Small intestine (tissue), 16 donors: ENCODE results near the gene MAMDC2. TPM values are rescaled to one million over a fixed set of nuclear protein-coding genes. Genes with fewer than 3 reads are reported as not detected.

ENCODE experiments used
- DNase-seq, 2 donors: peaks; one replicate each; pipeline versions ENCODE4 v3.0.0 to v3.0.0-alpha.2; 2013
- FAIRE-seq: peaks from 2 replicates; lab custom pipeline; 2012; peaks lifted over from hg19 to GRCh38; lab: Jason Lieb, UNC
- H3K27ac ChIP-seq, 3 donors: one replicate each; pipeline ENCODE4 v1.5.1; 2013; ENCODE audit warnings: low read length in 2 of 3, mild to moderate bottlenecking in 2 of 3, control low read depth in 1 of 3, inconsistent platforms in 1 of 3, low read depth in 1 of 3, moderate library complexity in 1 of 3
- H3K27me3 ChIP-seq, 3 donors: one replicate each; pipeline ENCODE4 v1.6.1; 2013; ENCODE audit warnings: low read length in 3 of 3, inconsistent platforms in 1 of 3; ENCODE audit not compliant: control insufficient read depth in 3 of 3, insufficient read depth in 3 of 3
- H3K36me3 ChIP-seq, 3 donors: one replicate each; pipeline ENCODE4 v1.6.1; 2013; ENCODE audit warnings: low read length in 3 of 3, inconsistent platforms in 1 of 3, low read depth in 1 of 3, mild to moderate bottlenecking in 1 of 3, moderate library complexity in 1 of 3; ENCODE audit not compliant: control insufficient read depth in 3 of 3, insufficient read depth in 2 of 3
- H3K4me1 ChIP-seq, 3 donors: one replicate each; pipeline ENCODE4 v1.6.1; 2013; ENCODE audit warnings: low read length in 2 of 3, inconsistent platforms in 1 of 3, low read depth in 1 of 3, mild to moderate bottlenecking in 1 of 3, moderate library complexity in 1 of 3; ENCODE audit not compliant: control insufficient read depth in 3 of 3, insufficient read depth in 2 of 3
- H3K4me3 ChIP-seq, 3 donors: one replicate each; pipeline ENCODE4 v1.5.1; 2013; ENCODE audit warnings: low read length in 3 of 3, control low read depth in 1 of 3, inconsistent platforms in 1 of 3, low read depth in 1 of 3, mild to moderate bottlenecking in 1 of 3, moderate library complexity in 1 of 3
- H3K9me3 ChIP-seq, 2 donors: one replicate each; pipeline ENCODE4 v1.6.1; 2013; ENCODE audit warnings: low read depth in 1 of 2, low read length in 1 of 2; ENCODE audit not compliant: control insufficient read depth in 2 of 2, insufficient read depth in 1 of 2
- whole genome bisulfite sequencing, 3 donors: extraction: QIAGEN DNeasy Blood & Tissue Kit; methylation state at CpG; one replicate each; pipeline ENCODE4 v1.1.7; 2013; 5-methylcytosine and 5-hydroxymethylcytosine counted together
- long read RNA-seq, 10 donors: transcript quantifications; one replicate each; lab custom pipeline, GENCODE V29; 2026
- polyA plus RNA-seq, 4 donors: library from polyadenylated mRNA; stranded (reverse) in 3 of 4; unstranded in 1 of 4; fragments of 200-250 nt in 3 of 4; fragments of 120-200 nt in 1 of 4; gene quantifications; one replicate each; pipeline versions ENCODE4 v1.2.1 to v1.2.3, GENCODE V29; 2013
- donor health status: healthy with polysubstance abuse.
- donor health status: control.
- donor health status: control.
- donor health status: Bipolar disorder and iron deficiency.
- donor health status: healthy.

MAMDC2 gene, protein sequence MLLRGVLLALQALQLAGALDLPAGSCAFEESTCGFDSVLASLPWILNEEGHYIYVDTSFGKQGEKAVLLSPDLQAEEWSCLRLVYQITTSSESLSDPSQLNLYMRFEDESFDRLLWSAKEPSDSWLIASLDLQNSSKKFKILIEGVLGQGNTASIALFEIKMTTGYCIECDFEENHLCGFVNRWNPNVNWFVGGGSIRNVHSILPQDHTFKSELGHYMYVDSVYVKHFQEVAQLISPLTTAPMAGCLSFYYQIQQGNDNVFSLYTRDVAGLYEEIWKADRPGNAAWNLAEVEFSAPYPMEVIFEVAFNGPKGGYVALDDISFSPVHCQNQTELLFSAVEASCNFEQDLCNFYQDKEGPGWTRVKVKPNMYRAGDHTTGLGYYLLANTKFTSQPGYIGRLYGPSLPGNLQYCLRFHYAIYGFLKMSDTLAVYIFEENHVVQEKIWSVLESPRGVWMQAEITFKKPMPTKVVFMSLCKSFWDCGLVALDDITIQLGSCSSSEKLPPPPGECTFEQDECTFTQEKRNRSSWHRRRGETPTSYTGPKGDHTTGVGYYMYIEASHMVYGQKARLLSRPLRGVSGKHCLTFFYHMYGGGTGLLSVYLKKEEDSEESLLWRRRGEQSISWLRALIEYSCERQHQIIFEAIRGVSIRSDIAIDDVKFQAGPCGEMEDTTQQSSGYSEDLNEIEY
- polyA plus RNA-seq = 10 to 100 TPM in 1 of 4 donors, 1 to 10 TPM in 2, not detected in 1; 1.1 to 13.0 (median 1.6) TPM
- long read RNA-seq, donor 1, partial matches to known transcripts = 0 of 3 reads
- long read RNA-seq, donor 1, other reads (novel, unspliced or antisense) = 0 of 3 reads
- long read RNA-seq, donor 2 = 0 reads
- long read RNA-seq, donor 3 = 0 reads
- long read RNA-seq, donor 4 = 0 reads
- long read RNA-seq, donor 5 = 0 reads
- long read RNA-seq, donor 6, partial matches to known transcripts = 0 of 1 reads
- long read RNA-seq, donor 6, other reads (novel, unspliced or antisense) = 0 of 1 reads
- long read RNA-seq, donor 7 = 0 reads
- long read RNA-seq, donor 8 = 0 reads
- long read RNA-seq, donor 9 = 0 reads
- long read RNA-seq, donor 10, partial matches to known transcripts = 0 of 1 reads
- long read RNA-seq, donor 10, other reads (novel, unspliced or antisense) = 0 of 1 reads

DNA sequence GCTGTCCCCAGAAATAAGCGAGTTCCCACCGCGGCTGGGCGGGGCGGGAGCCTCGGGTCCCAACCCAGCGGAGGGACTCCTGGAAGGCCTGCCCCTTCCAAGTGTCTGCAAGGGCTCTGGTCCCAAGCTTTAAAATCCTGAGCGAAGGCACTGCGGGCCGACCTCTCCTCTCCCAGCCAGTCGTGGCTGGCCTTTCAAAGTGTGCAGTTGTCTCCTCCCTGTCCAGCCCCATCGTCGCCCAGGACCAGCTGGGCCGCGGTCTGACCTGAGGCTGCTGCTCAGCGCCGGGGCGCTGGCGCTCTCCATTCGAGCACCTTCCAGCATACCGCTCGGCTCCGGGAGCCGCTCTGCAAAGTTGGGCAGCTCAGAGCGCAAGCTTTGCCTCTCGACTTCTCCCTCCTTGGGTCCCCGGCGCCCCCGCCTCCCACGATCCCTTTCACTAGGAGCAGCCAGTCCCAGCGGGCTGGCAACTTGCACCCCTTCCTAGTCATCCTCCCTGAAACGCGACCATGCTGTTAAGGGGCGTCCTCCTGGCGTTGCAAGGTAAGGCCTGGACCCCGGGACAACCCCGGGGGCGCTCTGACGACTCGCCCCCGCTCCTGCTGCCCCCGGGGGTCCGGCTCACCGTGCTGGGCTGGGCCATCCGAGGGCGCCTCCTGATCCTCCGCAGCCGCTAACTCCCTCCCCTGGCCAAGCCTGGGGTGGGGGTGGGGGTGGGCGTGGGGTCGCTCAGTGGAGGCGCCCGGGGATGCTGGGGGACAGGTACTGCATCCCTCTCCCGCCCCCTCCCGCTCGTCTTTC, at the start of gene MAMDC2:
Gene MAMDC2 (plus strand): TSS at position 160 of the 801 bp plus-strand sequence. CDS start 350 bp downstream, at position 510.
- FAIRE-seq = no peak
- H3K9me3 ChIP-seq = no peaks in the 10 kb centered on the region
- H3K4me1 ChIP-seq = no peaks in the 10 kb centered on the region
- peaks cover 0 to 43% (median 2%) of the 10 kb centered on the region in 3 donors for H3K27me3 ChIP-seq
- no peaks in the 10 kb centered on the region for H3K36me3 ChIP-seq
- H3K27ac ChIP-seq = peak within 1 kb of the TSS in 2 of 3 donors; percentile 40 to 60
- peak within 1 kb of the TSS; percentile 33 to 41 (median 35) for H3K4me3 ChIP-seq
- peak in 1 of 2 donors; percentile 15 for DNase-seq
- 2% methylated on average over 54 to 55 of the region's 55 CpGs for WGBS, 3 donors

DNA sequence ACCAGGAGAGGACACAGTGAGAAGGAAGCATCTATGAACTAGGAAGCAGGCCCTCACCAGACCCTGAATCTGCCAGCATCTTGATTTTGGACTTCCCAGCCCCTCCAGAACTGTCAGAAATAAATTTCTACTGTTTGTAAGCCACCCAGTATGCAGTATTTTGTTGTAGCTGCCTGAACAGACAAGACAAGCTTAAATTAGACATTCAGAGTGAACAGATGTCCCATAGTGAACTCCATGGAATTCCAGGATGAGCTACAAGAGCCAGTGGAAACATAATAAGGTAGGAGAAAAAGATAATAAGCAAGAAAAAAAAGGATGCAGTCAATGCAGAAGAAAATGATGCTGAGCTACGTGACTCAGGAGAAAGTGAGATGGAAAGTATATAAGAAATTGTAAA, 47.8 kb upstream of the MAMDC2 start:
- Histone ChIP-seq H3K4me1 (no peaks in the 10 kb centered on the region), H3K4me3 (no peak overlapping the region), H3K9me3 (no peaks in the 10 kb centered on the region), H3K27ac (no peak overlapping the region), H3K36me3 (no peaks in the 10 kb centered on the region), H3K27me3 (peaks cover 0 to 2% (median 0%) of the 10 kb centered on the region in 3 donors)
- DNase-seq (no peak), FAIRE-seq (no peak)
- WGBS, 3 donors = 90 to 96% (median 93%) methylated on average over 1 of the region's 1 CpG

DNA sequence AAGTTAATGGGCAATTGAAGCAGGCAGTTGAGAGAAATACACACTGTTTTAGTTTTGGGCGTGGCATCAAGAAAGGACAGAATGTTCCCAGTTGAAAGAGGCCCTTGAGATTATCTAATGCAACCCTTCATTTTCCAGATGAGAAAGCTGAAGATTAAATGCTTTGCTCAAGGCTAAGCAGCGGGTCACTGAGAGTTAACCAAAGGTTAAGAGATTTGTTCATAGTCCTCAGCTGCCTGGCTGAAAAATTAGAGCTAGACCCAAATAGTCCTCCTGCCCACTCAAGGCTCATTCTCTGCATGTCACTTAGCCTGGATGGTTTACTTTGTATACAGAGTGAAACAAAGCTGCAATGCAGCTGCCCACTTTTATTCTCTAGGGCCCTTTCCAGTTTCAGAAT, 46.7 kb upstream of the MAMDC2 start:
- Histone ChIP-seq H3K4me1 (no peaks in the 10 kb centered on the region), H3K27ac (no peak overlapping the region), H3K9me3 (no peaks in the 10 kb centered on the region), H3K4me3 (no peak overlapping the region), H3K36me3 (no peaks in the 10 kb centered on the region), H3K27me3 (peaks cover 0 to 2% (median 0%) of the 10 kb centered on the region in 3 donors)
- no peak for FAIRE-seq
- peak in 1 of 2 donors; percentile 2 for DNase-seq
- 46 to 54% (median 53%) methylated on average over 2 of the region's 2 CpGs for WGBS, 3 donors

DNA sequence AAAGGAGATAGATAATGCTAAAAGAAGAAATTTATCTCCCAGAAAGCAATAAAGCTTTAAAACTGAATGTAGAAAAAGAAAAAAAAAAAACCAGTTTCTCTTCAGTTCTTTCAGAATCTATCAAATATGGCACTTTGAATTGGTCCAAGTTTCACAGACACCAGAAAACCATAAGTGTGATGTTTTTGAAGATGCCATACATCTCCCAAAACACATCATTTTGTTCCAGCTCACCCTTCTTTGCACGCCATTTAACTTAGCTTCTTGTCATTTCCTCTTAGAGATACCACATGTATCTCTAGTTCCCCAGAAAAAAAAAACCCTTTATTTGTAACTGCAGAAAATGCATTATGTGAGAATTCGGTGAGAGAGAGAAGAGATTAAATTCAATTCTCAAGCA, 46.1 kb upstream of the MAMDC2 start:
- WGBS, 3 donors = 83 to 90% (median 89%) methylated on average over 2 of the region's 2 CpGs
- Histone ChIP-seq H3K36me3 (no peaks in the 10 kb centered on the region), H3K4me3 (no peak overlapping the region), H3K27me3 (peaks cover 0 to 2% (median 0%) of the 10 kb centered on the region in 3 donors), H3K9me3 (no peaks in the 10 kb centered on the region), H3K27ac (no peak overlapping the region), H3K4me1 (no peaks in the 10 kb centered on the region)
- FAIRE-seq = no peak
- DNase-seq = no peak

DNA sequence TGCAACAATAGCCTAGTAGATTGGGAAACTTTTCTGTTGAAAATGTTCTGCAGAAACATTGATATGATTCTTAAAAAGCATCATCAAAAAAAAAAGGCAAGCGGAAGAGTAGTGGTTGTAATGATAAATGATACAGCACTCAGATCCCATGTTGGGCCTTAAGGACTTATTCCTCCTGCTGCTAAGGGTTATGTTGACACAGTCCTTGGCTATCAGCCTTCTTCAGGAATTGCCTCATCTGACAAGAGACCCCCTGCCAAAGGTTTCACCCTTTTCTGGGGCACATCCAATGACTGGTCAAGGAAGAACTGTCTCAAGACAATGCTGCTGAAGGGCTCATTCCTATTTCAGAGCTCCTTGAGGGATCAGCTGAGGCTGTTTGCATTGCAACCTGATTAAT, 44.3 kb upstream of the MAMDC2 start:
- no peak for FAIRE-seq

DNA sequence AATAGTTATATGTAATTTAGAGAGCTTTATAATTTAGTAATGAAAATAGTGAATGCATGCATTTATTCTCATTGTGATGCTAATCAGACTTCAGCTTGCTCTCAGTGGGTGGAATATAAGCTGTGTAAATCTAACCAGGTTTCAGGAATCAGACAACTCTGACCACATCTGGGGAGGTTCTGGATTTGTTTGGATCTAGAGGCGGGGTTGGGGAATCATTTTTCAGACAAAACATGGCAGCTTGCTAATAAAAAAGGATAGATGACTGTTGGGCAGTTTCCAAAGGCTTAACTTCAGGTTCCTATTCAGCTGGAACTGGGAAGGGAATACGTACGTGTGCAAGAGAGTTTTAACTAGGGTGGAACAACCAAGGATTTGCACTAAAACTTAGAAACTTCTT, 43.2 kb upstream of the MAMDC2 start:
- Histone ChIP-seq H3K9me3 (no peaks in the 10 kb centered on the region), H3K27me3 (peaks cover 0 to 4% (median 0%) of the 10 kb centered on the region in 3 donors), H3K4me1 (no peaks in the 10 kb centered on the region), H3K27ac (no peak overlapping the region), H3K4me3 (no peak overlapping the region), H3K36me3 (no peaks in the 10 kb centered on the region)
- FAIRE-seq (no peak), DNase-seq (no peak)
- 75 to 84% (median 79%) methylated on average over 3 of the region's 3 CpGs for WGBS, 3 donors

More for the DNA sequence above, 44.3 kb upstream of the MAMDC2 start:
- H3K27ac ChIP-seq = no peak overlapping the region
- 92 to 100% (median 100%) methylated on average over 1 of the region's 1 CpG for WGBS, 3 donors
- no peaks in the 10 kb centered on the region for H3K36me3 ChIP-seq
- no peak overlapping the region for H3K4me3 ChIP-seq
- H3K4me1 ChIP-seq = no peaks in the 10 kb centered on the region
- H3K27me3 ChIP-seq = peaks cover 0 to 2% (median 0%) of the 10 kb centered on the region in 3 donors
- DNase-seq = no peak
- H3K9me3 ChIP-seq = no peaks in the 10 kb centered on the region

DNA sequence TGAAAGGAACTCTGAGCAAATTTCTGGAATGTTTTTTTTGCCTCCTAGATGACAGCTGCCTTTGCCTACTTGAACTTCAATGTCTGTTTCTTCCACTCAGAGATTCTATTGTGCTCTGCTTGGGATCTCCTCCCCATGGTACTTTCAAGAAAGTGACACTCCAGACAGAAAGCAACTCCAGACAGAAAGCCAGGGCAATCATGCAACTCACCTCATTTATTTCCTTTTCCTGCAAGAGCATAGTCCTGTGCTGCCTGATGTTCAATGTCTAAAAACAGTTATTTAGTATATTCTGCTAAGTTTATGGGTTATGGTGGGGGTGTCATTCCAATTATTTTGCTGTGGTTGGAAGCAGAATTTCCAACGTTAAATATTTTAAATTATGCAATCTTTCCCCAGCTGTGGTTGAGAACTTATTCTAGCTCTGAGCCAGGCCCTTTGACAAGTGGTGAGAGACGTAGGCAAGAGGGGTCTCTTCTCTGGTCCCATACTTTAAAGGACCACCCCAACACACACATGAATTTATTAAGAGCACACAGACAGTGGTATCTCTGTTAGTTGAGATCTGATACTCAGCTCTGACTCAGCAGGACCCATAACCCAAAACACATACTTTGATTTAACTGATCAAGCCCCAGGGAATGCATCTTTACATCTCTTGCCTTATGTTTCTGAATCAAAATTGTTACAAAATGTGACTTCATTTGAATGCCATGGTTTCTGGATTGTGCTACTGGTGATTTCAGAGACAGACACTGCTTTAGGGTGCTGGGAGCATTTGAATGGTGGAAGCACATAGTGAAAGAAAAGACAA, 39.5 kb upstream of the MAMDC2 start:
- no peak overlapping the region for H3K27ac ChIP-seq
- no peaks in the 10 kb centered on the region for H3K36me3 ChIP-seq
- no peaks in the 10 kb centered on the region for H3K4me1 ChIP-seq
- 62 to 80% (median 70%) methylated on average over 2 of the region's 2 CpGs for whole genome bisulfite sequencing, 3 donors
- no peaks in the 10 kb centered on the region for H3K9me3 ChIP-seq
- FAIRE-seq (no peak), DNase-seq (no peak)
- no peak overlapping the region for H3K4me3 ChIP-seq
- H3K27me3 ChIP-seq = peaks cover 0 to 2% (median 0%) of the 10 kb centered on the region in 3 donors
